HG03108 (cell line): ENCODE results near the gene CUBN.
"Not testable (repeated sequence)": the region's sequence is repeated elsewhere in the genome, so short reads cannot be mapped to it uniquely, and the experiment has no call there.

Experiments used
- ATAC-seq: cut with Tn5 transposase; IDR thresholded peaks from one replicate; pipeline ENCODE4 v1.9.1; 2021; ENCODE audit warnings: moderate library complexity; ENCODE audit not compliant: unreplicated experiment

CUBN gene

GRCh38 chr10:17141504-17142229 lies 12.1 kb upstream of the CUBN start:
- ATAC-seq = no peak

GRCh38 chr10:17140386-17140761 lies 10.8 kb upstream of the CUBN start:
- no peak for ATAC-seq

- no peak for ATAC-seq
These were observed 8.9 kb upstream of the CUBN start for GRCh38 chr10:17138460-17139042.

GRCh38 chr10:17134737-17135260 lies 5.2 kb upstream of the CUBN start:
- no peak for ATAC-seq

GRCh38 chr10:17134282-17134681 lies 4.7 kb upstream of the CUBN start:
- ATAC-seq = no peak

- no peak for ATAC-seq
These were observed 1.4 kb downstream of the CUBN start for GRCh38 chr10:17128261-17128660.

GRCh38 chr10:17126327-17126726 lies 3.3 kb downstream of the CUBN start:
- no peak for ATAC-seq

- no peak for ATAC-seq
These were observed 4.3 kb downstream of the CUBN start for GRCh38 chr10:17125206-17125893.

GRCh38 chr10:17123961-17124360 lies 5.7 kb downstream of the CUBN start:
- ATAC-seq = no peak

- no peak for ATAC-seq
These were observed 6.6 kb downstream of the CUBN start for GRCh38 chr10:17122726-17123661.

GRCh38 chr10:17122052-17122451 lies 7.6 kb downstream of the CUBN start:
- no peak for ATAC-seq

GRCh38 chr10:17120694-17121093 lies 8.9 kb downstream of the CUBN start:
- ATAC-seq = no peak

GRCh38 chr10:17119845-17120244 lies 9.8 kb downstream of the CUBN start:
- ATAC-seq = no peak

- no peak for ATAC-seq
These were observed 13.4 kb downstream of the CUBN start for GRCh38 chr10:17116193-17116592.

GRCh38 chr10:17115683-17116082 lies 13.9 kb downstream of the CUBN start:
- ATAC-seq = no peak

GRCh38 chr10:17114878-17115444 lies 14.7 kb downstream of the CUBN start:
- not testable (repeated sequence) for ATAC-seq

GRCh38 chr10:17113889-17114540 lies 15.6 kb downstream of the CUBN start:
- no peak for ATAC-seq

GRCh38 chr10:17113346-17113745 lies 16.3 kb downstream of the CUBN start:
- ATAC-seq = no peak

- ATAC-seq = no peak
These were observed 17.0 kb downstream of the CUBN start for GRCh38 chr10:17112566-17112965.
